Cortex of kidney (tissue), 1 donor: ENCODE data around the gene CA5B.
"Not testable (repeated sequence)": the region's sequence is repeated elsewhere in the genome, so short reads cannot be mapped to it uniquely, and the experiment has no call there.

Experiments
- DNase-seq: peaks from one replicate; lab custom pipeline; 2025; lab: John Stamatoyannopoulos, UW

CA5B gene

GRCh38 chrX:15748841-15749240, 10.8 kb downstream of the CA5B start:
- no peak for DNase-seq

DNA sequence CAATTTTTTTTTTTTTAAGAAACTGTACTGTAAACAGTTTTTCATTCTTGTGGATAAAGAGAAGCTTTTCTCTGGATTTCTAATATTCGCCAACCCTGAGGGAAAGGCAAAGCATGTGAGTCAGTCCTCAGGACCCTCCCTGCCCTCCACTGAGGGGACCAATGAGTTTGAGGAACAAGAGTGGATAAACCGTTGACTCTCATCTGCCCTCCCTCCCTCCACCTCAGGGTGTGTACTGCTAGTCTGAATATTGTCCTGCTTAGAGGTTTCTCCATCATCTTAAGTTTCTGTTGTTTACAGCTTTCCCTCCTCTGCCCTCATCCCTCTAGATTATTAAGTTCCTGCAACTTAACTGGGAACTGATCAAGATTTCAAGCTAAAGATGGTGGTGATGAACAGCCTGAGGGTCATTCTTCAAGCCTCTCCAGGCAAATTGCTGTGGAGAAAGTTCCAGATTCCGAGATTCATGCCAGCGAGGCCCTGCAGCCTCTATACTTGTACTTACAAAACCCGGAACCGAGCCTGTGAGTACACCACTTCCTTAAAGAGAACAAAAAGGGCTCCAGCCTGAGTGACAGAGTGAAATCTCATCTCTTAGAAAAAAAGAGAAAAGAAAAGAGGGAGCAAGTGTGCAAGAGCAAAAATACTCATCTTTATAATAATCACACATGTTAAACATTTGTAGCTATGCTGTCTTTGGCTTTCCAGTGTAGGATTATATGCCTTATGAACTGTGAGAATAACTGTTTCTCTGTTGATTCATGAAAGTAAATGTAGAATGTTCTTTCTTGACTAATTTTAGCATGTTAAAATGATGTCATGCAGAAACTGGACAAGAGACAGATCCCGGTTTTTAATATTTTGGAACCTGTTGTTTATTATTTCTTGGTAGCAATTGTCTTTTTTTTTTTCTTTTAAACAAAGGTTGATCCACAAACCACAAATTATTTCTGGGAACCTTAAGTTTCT, 11.9 kb downstream of the CA5B start:
- no peak for DNase-seq

DNA sequence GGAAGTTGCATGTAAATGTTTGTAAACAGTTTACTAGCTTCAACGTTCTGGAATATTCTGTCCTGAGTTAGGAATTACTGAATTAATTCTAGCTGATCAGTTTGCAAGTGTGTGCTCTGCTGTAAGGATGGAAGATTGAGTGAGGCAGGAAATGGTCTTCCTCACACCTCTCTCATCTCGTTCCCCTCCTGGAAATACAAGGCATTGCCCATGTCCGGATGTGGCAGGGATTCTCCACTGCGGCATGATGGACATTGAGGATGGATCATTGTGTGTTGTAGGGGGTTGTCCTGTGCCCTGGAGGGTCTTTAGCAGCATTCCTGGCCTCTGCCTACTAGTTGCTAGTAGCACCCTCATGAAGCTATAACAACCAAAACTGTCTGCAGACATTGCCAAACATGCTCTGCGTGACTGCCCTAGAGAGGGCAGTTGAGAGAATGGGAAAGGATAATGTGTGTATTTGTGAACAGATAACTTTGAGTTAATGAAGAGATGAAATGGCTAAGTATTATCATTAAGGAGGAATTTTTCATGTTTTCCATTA, 12.6 kb downstream of the CA5B start:
- DNase-seq: no peak

DNA sequence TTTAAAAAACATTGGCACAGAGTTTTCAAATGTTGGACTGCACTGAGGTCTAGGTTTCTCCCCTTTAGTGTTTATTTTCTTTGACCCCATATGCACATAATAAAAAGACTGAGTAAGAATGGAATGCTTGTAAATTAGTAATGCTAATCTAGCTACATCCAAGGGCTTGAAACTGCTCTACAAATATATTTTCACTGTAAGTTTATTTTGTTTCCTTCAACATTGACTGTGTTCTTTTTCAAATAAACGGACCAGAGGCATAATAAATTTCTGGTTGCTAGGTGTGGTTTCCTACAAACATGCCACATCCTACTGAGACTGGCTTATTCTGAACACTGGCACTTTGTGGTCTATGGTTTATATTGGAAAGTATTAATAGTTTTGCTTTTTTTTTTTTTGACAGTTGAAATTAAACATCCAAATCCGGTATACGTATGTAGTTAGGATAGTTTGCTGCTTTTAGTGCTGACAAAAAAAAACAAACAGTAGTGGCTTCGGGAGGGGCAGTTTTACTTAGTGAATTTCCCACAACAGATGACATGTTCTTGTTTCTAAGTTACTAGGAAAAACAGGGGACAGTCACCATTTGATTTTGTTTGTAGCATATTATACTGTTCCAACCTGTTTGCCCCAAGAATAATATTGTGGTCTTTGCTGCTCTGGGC, 13.2 kb downstream of the CA5B start:
- no peak for DNase-seq

GRCh38 chrX:15755091-15755490, 17.0 kb downstream of the CA5B start:
- DNase-seq: no peak

DNA sequence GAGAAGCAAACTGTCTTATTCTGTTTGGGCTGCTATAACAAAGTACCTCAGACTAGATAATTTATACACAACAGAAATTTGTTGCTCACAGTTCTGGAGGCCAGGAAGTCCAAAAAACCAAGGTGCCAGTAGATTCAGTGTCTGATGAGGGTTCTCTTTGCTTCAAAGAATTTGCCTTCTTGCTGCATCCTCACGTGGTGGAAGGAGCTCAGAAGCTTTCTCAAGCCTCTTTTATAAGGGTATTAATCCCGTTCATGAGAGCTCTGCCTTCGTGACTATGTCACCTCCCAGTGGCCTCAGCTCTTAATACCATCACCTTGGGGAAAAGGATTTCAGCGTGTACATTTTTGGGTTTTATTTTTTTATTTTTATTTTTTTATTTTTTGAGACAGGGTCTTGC, 20.1 kb downstream of the CA5B start:
- DNase-seq: no peak

- DNase-seq: not testable (repeated sequence)
Measured at GRCh38 chrX:15759886-15760285, 21.8 kb downstream of the CA5B start.

DNA sequence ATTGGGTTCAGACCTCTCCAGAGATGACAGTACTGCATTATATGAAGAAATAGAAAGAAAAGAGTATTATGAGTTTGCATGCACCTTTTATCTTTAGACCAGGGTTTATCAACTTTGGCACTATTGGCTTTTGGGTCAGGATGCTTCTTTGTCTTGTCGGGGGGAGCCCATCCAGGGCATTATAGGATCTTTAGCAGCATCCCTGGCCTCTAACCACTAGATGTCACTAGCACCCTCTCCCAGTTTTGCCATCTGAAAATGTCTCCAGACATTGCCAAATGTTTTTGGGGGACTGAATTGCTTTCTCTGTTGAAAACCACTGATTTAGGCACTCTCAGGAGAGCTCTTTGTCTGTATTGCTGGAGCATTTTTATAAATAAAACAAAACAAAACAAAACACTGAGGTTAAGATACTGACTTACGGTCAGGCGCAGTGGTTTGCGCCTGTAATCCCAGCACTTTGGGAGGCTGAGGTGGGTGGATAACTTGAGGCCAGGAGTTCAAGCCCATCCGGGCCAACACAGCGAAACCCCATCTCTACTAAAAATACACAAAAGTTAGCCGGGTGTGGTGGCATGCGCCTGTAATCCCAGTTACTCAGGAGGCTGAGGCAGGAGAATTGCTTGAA, 23.6 kb downstream of the CA5B start:
- no peak for DNase-seq

GRCh38 chrX:15769300-15769954, 31.4 kb downstream of the CA5B start:
- no peak for DNase-seq

DNA sequence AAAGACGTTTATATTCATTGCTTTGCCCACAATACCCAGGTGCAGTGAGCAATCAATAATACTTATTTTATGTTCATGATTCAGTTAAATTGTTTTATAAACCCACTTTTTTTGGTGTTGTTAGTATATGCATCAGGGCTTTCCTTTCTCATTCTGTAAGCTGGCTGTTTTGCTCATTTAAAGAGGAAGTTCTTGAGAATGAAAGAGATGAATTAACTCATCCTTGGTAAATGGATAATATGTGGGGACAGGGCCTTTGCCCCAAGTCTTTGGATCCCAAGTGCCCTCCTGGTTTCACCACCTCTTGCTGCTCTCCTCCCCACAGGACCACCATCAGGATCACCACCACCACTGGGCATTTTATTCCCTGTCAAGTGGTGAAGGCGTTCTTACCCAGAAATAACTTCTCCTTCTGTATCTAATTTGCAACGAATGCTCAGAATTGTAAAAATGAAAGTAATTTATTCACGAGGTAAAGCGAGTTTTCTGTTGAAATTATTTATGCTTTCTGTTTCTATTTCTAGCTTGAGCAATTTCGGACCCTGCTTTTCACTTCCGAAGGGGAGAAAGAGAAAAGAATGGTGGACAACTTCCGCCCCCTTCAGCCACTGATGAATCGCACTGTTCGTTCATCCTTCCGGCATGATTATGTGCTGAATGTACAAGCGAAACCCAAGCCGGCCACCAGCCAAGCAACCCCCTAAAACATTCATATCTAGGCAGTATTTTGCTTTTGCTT, 44.1 kb downstream of the CA5B start:
- DNase-seq: no peak

DNA sequence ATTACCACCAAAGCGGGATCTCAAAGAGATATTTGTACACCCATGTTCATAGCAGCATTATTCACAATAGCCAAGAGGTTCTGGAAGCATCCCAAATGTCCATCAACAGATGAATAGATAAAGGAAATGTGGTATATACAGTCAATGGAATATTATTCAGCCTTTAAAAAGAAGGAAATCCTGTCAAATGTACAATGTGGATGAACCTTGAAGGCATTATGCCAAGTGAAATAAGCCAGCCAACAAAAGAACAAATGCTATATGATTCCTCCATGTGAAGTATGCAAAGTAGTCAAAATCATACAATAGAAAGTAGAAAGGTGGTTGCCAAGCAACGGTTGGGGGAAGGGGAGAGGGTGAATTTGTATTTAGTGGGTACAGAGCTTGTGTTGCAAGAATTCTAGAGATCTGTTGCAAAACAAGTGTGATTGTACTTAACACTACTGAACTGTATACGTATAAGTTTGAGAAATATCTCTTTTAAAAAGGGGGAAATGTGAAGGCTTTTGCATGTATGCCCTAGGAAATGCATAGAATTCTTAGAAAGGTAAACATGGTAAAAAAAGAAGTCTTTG, 47.2 kb downstream of the CA5B start:
- no peak for DNase-seq

GRCh38 chrX:15786915-15787314, 48.8 kb downstream of the CA5B start:
- no peak for DNase-seq

GRCh38 chrX:15789979-15790768, 52.1 kb downstream of the CA5B start, which contains the start of gene ZRSR2:
Gene ZRSR2 (plus strand): TSS chrX:15790484. CDS start chrX:15790496, 12 bp downstream.
- DNase-seq: no peak

- DNase-seq: no peak
Measured at GRCh38 chrX:15790769-15791290, 52.8 kb downstream of the CA5B start.

GRCh38 chrX:15797707-15798106, 59.6 kb downstream of the CA5B start:
- no peak for DNase-seq

GRCh38 chrX:15804563-15804962, 66.5 kb downstream of the CA5B start:
- no peak for DNase-seq

DNA sequence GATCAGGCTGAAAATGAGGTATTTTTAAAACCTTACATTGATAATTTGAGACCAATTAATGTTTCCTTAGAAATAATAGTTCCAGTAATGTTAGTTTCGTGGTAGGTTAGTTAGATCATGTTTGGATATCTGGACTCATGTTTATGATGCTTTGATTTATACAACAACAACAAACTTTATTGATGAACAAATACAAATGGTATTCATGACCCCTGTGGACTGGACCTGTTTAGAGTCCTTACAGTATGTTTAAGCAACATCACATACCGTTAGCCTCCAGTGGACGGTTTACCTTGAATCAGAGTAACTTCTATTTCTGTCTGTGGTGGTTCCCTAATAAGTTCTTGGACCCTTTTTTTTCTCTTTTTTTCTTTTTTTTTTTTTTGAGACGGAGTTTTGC, 70.2 kb downstream of the CA5B start:
- DNase-seq: no peak

DNA sequence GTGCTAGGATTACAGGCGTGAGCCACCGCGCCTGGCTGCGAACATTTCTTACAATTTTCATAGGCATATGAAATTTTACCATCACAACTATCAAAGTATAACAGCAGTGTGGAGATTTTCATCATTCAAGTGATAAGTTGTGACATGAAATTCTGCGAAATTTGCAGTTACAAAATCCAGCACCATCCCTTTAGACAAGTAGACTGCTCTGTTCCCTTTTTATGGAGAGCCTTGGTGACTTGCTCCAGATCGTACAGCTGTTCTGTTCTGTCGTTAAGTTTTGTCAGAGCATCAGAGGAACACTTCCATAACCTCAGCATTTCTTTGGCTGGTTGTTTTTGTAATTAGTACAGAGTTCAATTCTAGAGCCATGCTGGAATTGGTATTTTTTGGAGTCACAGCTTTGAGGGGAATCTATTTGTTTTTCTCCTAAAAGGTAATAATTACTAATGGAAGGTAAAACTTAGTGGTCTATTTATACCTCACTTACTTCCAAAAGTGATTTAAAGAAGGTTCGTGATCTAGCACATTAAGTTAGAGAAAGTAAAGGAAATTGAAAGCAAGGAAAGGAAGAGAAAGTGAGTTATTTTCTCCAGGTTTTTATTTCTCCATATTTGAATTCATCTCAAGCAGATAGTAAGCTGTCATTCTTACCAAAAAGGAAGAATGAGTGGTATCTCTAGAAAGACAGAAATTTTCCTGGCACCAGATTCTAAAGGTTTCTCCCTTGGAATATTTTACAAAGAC, 74.3 kb downstream of the CA5B start:
- DNase-seq: no peak

- no peak for DNase-seq
Measured at GRCh38 chrX:15813416-15813815, 75.3 kb downstream of the CA5B start.
